RPMI8226 (cell line): ENCODE data around the gene SEMA3B.
"Not testable (repeated sequence)": the region's sequence is repeated elsewhere in the genome, so short reads cannot be mapped to it uniquely, and the experiment has no call there.

Source experiments
- DNase-seq: peaks from one replicate; pipeline ENCODE4 v3.0.0-alpha.2; 2015

SEMA3B gene

GRCh38 chr3:50295553-50296431, 26.8 kb downstream of the SEMA3B start:
- no peak for DNase-seq

- no peak for DNase-seq
Measured at GRCh38 chr3:50296721-50297383, 27.9 kb downstream of the SEMA3B start.

- no peak for DNase-seq
Measured at GRCh38 chr3:50297384-50297775, 28.4 kb downstream of the SEMA3B start.

GRCh38 chr3:50297896-50298725, 29.2 kb downstream of the SEMA3B start:
- DNase-seq = no peak

GRCh38 chr3:50298836-50299637, 30.1 kb downstream of the SEMA3B start, which contains the start of the genes HYAL3 and NAA80:
TSS of gene HYAL3 (minus strand) at chr3:50299405. CDS start at chr3:50295602, 3,803 bp downstream.
TSS of gene NAA80 (minus strand) at chr3:50299405. CDS start at chr3:50297463, 1,942 bp downstream.
- peak; percentile 99 for DNase-seq

- DNase-seq = no peak
Measured at GRCh38 chr3:50299638-50299928, 30.6 kb downstream of the SEMA3B start.

- peak; percentile 54 for DNase-seq
Measured at GRCh38 chr3:50299929-50300680, 31.2 kb downstream of the SEMA3B start.

- DNase-seq = no peak
Measured at GRCh38 chr3:50300681-50301254, 31.8 kb downstream of the SEMA3B start.

- DNase-seq = no peak
Measured at GRCh38 chr3:50302095-50303012, 33.4 kb downstream of the SEMA3B start.

GRCh38 chr3:50303013-50303815, 34.3 kb downstream of the SEMA3B start, which contains the start of gene HYAL1:
TSS of gene HYAL1 (minus strand) at chr3:50303574. CDS start at chr3:50302956, 618 bp downstream.
- DNase-seq = no peak

- no peak for DNase-seq
Measured at GRCh38 chr3:50304601-50305000, 35.7 kb downstream of the SEMA3B start.

GRCh38 chr3:50312041-50312440, 43.1 kb downstream of the SEMA3B start:
- not testable (repeated sequence) for DNase-seq

- peak; percentile 42 for DNase-seq
Measured at GRCh38 chr3:50314342-50314741, 45.4 kb downstream of the SEMA3B start.

GRCh38 chr3:50314816-50315215, 45.9 kb downstream of the SEMA3B start:
- DNase-seq = no peak

- no peak for DNase-seq
Measured at GRCh38 chr3:50316657-50317242, 47.8 kb downstream of the SEMA3B start.

- DNase-seq = no peak
Measured at GRCh38 chr3:50317300-50317699, 48.4 kb downstream of the SEMA3B start.

- DNase-seq = no peak
Measured at GRCh38 chr3:50318163-50318562, 49.2 kb downstream of the SEMA3B start.

- DNase-seq = no peak
Measured at GRCh38 chr3:50318615-50319014, 49.7 kb downstream of the SEMA3B start.
